HG02970 (cell line): ENCODE data around the gene CFAP46.

Source experiments
- ATAC-seq: cut with Tn5 transposase; IDR thresholded peaks from one replicate; pipeline ENCODE4 v1.9.1; 2021; ENCODE audit warnings: mild to moderate bottlenecking, moderate library complexity, moderate number of reproducible peaks; ENCODE audit not compliant: unreplicated experiment, low FRiP score

The CFAP46 gene

GRCh38 chr10:132942101-132943057 lies at the start of gene CFAP46:
Gene CFAP46 (minus strand): TSS chr10:132942570. CDS start chr10:132942484, 86 bp downstream.
- ATAC-seq, result no peak

DNA sequence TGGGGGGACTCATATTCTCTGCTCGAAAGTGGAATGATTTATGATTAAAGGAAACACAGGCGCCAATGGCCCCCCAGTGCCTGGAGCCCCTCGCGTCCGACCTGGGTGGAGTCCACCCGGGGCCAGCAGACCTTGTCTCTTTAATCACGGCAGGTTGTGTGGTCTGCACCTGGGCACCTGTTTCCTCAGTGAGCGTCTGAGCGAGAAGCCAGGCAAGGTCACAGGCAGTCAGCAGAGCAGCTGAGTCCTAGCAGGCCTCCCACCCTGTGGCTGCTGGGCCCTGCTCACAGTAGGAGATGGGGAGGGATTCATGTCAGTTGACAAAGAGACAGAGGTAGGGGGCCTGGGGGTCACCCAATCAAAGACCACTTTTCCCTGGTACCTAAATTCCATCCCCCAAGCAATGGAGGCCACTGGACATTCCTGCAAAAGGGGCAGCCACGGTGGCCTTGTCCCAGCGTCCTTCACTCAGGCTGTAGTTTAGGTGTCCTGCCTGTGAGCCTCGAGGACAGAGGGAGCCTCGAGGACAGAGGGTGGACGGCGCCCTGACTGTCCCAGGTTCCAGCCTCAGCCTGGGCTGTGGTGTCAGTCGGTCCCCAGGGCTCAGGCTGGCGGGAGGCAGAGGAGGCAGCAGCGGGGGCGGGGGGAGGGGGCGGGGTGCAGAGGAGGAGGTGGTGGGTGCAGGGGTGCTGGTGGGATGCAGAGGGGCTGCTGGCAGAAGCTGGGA lies 49.5 kb upstream of the CFAP46 start:
- no peak for ATAC-seq

- no peak for ATAC-seq
These were observed 48.5 kb upstream of the CFAP46 start for GRCh38 chr10:132990684-132991545.

DNA sequence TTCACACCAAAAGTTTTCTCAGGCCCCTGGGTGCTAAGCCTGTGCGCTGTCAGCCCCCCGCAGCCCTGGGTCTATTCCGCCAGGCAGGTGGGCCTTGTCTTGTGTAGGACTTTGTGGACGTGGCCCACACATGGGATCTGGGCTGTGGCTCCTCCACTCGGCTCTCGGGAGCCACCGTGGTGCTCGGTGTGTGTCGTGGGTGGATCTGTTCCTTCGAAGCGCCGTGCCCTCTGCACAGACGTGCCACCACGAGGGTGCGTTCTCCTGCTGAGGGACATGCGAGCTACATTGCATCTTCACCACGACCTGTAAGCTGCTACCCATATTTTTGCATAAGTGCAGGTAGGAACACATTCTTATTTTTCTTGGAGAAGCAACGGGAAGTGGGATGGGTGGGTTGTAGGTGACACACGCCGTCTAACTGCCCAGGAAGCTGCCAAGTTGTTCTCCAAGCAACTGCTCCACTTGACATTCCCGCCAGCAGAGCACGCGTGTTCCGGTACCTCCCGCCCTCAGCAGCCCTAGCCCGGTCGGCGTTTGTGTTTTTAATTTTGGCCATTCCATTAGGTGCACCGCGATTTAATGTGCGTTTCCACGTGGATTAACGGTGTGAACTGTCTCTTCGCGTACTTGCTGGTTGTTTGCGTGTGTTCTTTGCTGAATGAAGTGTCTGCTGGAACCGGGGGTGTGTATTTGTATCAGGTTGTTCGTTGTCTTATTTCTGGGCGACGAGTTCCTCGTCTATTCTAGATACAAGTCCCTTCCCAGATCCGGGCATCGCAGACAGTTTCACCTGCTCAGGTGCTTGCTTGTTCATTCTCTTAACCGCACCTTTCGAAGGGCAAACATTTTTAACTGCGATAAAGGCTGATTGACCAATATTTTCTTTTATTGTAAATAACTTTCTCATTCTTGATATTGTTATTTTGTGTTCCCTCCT lies 47.4 kb upstream of the CFAP46 start:
- ATAC-seq, result no peak

DNA sequence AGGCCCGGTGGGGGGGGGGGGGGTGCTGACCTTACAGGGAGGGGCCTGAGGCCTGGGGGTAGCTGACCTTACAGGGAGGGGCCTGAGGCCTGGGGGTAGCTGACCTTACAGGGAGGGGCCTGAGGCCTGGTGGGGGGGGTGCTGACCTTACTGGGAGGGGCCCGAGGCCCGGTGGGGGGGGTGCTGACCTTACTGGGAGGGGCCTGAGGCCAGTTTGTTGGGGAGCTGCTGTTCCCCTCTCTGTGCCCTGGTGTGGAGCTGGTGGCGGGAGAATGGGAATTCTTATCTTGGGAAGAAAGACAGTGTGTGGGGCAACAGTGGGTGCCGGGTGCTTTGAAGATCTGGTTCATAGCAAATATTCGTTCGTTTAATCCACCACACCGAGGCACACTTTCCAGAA lies 46.6 kb upstream of the CFAP46 start:
- ATAC-seq, result no peak

- ATAC-seq, result no peak
These were observed 45.6 kb upstream of the CFAP46 start for GRCh38 chr10:132987671-132988571.

DNA sequence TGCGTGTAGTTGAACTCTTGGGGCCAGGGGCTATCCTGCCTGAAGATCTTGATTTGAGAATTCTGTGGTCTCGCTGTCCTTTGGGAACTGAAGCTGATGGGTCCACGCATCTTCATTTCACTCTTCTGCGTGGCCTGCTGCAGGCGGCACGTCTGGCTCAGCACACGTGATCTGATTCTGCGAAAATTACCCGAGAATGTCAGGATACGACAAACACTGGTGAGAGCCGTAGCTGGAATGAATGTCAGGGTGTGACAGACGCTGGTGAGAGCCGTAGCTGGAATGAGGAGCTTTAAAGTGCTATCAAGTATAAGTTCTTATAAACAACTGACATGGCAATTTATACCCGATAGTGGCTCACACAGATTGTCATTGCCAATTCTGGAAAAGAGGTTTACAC lies 44.6 kb upstream of the CFAP46 start:
- no peak for ATAC-seq

- ATAC-seq, result no peak
These were observed 44.2 kb upstream of the CFAP46 start for GRCh38 chr10:132986576-132986975.

GRCh38 chr10:132986076-132986475 lies 43.7 kb upstream of the CFAP46 start:
- no peak for ATAC-seq

DNA sequence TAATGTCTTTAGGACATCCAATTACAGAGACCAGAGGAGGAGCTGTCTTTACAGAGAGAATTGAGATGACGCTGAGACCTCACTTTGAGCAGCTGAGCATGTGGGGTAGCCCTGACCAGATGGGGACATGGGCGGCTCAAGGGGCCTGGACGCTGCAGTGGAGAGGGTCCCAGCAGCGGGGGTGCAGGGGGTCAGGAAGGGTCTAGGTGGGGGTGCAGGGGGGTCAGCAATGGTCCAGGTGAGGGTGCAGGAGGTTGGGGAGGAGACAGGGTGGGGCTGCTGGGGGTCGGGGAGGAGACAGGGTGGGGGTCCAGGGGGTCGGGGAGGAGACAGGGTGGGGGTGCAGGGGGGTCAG lies 43.2 kb upstream of the CFAP46 start:
- no peak for ATAC-seq

DNA sequence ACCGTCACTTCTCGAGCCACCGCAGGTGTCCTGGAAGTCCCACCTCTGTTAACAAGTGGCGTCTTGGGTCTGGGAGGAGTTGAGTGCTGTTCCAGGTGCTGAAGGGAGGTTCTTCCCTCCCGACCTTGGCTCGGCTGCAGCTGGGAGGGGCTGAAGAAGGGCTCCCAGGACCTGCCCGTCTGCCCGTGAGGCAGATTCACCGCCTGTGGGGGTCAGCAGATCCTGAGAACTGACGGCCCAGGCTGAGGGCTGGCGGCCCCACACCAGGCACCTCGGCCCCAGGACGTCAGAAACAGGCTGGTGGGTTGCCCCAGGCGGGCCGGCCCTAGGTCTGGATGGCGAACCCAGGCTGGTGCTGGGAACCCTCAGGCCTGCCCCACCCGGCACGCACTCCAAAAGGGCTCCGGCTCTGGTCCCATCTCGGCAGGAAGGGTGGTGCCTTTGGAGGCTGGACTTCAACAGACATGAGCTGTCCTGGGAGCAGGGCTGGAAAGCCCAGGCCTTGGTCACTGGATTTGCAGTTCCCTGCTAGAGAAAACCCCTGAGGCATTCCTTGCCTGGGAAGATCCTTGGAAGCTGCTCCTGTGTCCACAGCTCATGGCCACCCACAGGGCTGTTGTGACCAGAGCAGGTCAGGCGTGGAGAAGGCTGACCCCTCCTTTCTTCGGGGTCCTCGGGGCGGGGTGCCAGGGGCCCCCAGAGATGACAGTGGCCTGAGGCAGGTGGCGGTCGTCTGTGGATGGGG lies 42.6 kb upstream of the CFAP46 start:
- ATAC-seq, result no peak

- ATAC-seq, result no peak
These were observed 41.6 kb upstream of the CFAP46 start for GRCh38 chr10:132984008-132984295.

DNA sequence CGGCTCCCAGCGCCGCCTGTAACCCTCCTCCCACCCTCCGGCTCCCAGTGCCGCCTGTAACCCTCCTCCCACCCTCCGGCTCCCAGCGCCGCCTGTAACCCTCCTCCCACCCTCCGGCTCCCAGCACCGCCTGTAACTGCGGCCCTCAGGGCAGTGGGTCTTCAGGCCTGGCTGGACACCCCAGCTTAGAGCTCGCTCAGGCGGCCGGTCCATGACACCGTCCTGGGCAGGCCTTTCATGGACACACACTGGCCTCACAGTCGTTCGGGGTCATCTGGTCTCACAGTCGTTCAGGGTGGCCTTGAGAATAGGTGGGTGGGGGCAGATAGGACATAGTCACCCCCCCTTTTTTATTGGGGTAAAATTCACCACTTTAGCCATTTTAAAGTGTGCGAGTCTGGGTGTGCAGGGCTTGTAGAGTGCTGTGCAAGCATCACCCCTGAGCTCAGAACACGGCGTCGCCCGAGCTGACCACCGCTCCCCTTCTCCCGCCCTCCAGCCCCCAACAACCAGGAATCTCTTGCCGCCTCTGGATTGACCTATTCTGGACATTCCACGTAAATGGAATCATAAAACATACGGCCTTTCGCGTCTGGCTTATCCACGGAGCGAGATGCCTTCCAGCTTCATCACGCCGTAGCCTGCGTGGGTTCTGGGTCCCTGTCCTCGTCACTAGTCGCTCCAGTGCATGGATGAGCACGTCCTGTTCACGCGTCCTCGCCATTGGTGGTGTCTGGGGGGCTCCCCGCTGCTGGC lies 41.1 kb upstream of the CFAP46 start:
- no peak for ATAC-seq

DNA sequence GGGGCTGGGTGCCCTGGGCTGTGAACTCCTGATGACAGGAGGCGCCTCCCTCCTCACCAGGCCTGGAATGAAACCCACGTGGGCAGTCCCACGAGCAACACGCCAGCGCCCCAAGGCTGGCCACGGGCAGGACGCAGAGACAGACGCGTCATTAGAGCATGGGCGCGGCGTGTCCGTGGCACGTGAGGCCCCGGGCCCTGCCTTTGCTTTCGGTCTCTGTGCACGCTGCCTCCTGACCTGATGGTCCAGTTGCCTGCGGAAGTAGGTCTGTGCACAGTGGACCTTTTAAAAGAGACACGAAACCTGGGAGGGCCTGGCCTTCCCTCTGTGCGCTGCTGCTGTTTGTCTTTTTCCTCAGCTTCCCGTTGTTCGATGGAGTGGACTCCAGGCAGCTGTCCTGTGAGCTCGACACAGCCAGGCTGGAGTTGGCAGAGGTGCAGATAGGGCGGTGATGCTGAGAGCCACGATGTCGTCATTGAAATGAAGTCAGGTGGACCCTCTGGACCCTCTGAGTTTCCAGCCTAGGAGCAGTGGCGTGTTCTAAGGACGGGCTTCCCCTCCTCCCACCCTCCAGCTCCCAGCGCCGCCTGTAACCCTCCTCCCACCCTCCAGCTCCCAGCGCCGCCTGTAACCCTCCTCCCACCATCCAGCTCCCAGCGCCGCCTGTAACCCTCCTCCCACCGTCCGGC lies 40.1 kb upstream of the CFAP46 start:
- no peak for ATAC-seq

DNA sequence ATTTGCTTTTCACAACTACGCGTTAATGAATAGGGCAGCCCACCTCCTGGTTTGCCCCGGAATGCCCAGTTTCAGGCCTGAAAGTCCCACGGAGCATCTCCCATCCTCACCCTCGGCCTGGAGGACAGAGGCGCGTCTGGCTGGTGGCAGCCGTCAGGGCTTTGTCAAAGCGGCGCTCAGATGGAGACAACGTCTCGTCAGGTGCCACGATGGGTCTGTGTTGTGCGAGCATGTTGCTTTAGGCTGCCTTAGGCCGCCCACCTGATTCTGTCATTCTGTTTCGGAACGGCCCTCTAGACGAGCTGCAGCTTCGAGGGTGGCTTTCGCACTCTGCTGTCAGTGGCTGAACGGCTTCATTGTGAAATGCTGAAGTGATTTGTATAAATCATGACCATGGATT lies 39.4 kb upstream of the CFAP46 start:
- no peak for ATAC-seq

DNA sequence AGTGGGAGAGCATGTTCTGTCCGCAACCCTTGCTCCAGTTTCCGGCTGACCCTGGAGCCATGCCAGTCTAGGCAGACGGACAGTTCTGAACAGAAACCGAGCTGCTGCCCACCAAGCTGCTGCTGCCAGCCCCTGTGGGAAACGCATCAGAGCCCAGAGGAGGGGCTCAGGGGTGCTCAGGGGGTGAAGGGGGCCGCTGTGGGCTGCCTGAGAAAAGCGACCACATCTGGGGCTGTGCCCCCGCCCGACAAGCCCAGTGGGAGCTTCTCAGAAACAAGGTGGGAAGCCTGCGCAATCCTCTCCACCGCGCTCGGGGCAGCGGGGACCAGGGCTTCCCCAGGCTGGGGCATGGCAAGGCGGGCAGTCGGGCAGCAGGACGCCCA lies 38.8 kb upstream of the CFAP46 start:
- no peak for ATAC-seq
